Posterior vena cava (tissue), 2 donors: Measurements from ENCODE around the gene CCDC187. TPM values are rescaled to one million over a fixed set of nuclear protein-coding genes. Genes with fewer than 3 reads are reported as not detected.

Experiments
- total RNA-seq, 2 donors: library from RNA; stranded (reverse); fragmentation: NEBNext Ultra II Directional; extraction: Animal tissue kit (Norgen Biotek cat#: 25700); gene quantifications; one replicate each; pipeline ENCODE4 v1.2.1, GENCODE V29; 2021
- donor health status: DM: yes; HTN: yes; CAD: no.
- donor health status: DM: yes; HTN: yes; CAD: no.

The CCDC187 gene
- total RNA-seq, 2 donors from 2014 or later, result not detected

Other genes starting within 250 kb of the CCDC187 start
- 10 to 100 TPM; 73.5 to 77.7 TPM for gene NACC2, start 208.8 kb downstream of the CCDC187 start, total RNA-seq
- 10 to 100 TPM; 25.0 to 29.1 TPM for gene TMEM250, start 185.2 kb downstream of the CCDC187 start, total RNA-seq
- not detected for gene LHX3, start 99.0 kb downstream of the CCDC187 start, total RNA-seq
- gene QSOX2, start 58.3 kb downstream of the CCDC187 start, total RNA-seq, result 1 to 10 TPM; 5.8 to 6.6 TPM
- 10 to 100 TPM; 13.8 to 17.0 TPM for gene GPSM1, start 23.4 kb upstream of the CCDC187 start, total RNA-seq
- 10 to 100 TPM; 19.9 to 23.6 TPM for gene DNLZ, start 59.6 kb upstream of the CCDC187 start, total RNA-seq
- 1 to 10 TPM; 3.1 to 3.9 TPM for gene CARD9, start 69.6 kb upstream of the CCDC187 start, total RNA-seq
- gene SNAPC4, start 96.1 kb upstream of the CCDC187 start, total RNA-seq, result 1 to 10 TPM; 4.7 to 4.9 TPM
- gene ENTR1, start 106.5 kb upstream of the CCDC187 start, total RNA-seq, result 10 to 100 TPM; 28.7 to 29.3 TPM
- gene PMPCA, start 106.6 kb upstream of the CCDC187 start, total RNA-seq, result 10 to 100 TPM; 30.8 to 31.2 TPM
- gene INPP5E, start 135.8 kb upstream of the CCDC187 start, total RNA-seq, result 1 to 10 TPM; 8.7 TPM
- gene SEC16A, start 178.9 kb upstream of the CCDC187 start, total RNA-seq, result 10 to 100 TPM; 42.2 to 47.9 TPM
- 10 to 100 TPM; 35.5 to 40.4 TPM for gene NOTCH1, start 242.0 kb upstream of the CCDC187 start, total RNA-seq